Frontal cortex (tissue), 4 donors: Measurements from ENCODE around the gene RHCE. TPM values are rescaled to one million over a fixed set of nuclear protein-coding genes. Genes with fewer than 3 reads are reported as not detected.
"Not testable (repeated sequence)": the region's sequence is repeated elsewhere in the genome, so short reads cannot be mapped to it uniquely, and the experiment has no call there.

ENCODE experiments used
- DNase-seq, 2 donors: peaks; one replicate each; pipeline ENCODE4 v3.0.0; 2012; ENCODE audit warnings: low spot score in 2 of 2
- FAIRE-seq: peaks from 2 replicates; lab custom pipeline; 2012; peaks lifted over from hg19 to GRCh38; lab: Jason Lieb, UNC
- total RNA-seq: library from RNA; depleted of rRNA; stranded (reverse); fragments of >200 nt; gene quantifications from one replicate; pipeline ENCODE4 v1.2.3, GENCODE V29; 2014
- donor health status: control.
- donor health status: control.
- donor health status: control.

RHCE gene
- total RNA-seq, 1 donor from 2014 or later = under 0.01 TPM

DNA sequence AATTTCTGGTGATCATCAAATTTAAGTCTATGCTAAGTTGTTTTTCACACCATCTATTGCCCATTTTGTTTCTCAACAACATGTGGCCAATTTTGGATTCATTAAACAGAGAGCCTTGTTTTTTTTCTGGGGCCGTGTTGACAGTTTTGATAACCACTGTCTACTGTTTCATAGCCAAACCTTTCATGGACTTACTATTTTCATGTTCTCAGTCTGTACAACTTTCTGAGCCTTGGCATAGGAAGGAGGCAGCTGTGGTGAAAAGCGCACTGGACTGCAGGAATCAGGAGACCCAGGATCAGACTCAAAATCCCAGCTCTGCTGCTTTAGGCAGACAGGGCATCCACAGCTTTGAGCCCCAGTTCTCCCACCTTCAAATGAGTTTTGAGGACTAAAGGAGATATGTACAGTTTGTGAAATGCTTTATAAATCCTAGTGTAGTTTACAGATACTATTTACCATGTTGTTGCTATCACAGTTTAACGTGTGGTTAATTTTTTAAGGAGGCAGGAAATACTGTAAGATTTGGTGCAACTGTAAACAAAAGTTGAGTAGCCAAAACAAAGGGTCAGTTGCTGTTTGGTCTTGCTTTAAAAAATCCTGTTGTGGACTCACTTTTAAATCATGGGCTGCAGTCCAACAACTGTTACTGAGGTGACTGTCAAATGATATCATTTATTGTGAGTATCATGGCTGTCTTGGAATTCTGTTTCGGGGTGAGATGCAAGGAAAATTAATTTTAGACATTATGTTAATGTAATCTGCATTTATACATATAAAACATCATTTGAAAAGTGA, 13.0 kb upstream of the RHCE start:
- no peak for DNase-seq

DNA sequence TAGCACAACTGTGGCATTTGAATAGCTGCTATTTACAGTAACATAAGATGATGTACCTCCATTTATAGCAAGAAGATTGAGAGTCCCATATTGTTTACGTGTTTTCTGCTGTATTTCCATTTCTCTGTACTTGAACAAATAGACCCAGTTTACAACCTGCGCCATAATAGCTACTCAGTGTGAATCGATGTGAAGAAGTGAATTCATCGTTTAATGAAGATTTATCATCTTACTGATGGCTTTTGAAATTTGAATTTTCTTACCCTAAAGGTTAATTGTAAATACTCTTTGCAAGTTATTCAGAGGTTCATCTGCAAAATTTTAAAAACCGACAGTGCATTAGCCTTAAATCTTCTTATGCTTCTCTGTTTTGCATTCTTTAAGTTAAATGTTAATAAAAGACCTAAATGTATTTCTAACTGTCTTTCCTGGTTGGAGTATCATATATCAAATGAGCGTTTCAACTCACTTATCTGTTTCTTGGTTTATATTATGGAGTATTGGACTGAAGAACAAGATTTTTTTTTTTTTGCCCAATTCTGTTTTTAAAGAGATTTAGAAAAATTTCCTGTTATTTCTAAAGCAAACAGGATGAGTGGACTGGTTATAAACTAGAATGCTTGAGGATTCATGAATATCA, 12.2 kb upstream of the RHCE start:
- DNase-seq = no peak
- FAIRE-seq = no peak

More for the DNA sequence above, 13.0 kb upstream of the RHCE start:
- no peak for FAIRE-seq

DNA sequence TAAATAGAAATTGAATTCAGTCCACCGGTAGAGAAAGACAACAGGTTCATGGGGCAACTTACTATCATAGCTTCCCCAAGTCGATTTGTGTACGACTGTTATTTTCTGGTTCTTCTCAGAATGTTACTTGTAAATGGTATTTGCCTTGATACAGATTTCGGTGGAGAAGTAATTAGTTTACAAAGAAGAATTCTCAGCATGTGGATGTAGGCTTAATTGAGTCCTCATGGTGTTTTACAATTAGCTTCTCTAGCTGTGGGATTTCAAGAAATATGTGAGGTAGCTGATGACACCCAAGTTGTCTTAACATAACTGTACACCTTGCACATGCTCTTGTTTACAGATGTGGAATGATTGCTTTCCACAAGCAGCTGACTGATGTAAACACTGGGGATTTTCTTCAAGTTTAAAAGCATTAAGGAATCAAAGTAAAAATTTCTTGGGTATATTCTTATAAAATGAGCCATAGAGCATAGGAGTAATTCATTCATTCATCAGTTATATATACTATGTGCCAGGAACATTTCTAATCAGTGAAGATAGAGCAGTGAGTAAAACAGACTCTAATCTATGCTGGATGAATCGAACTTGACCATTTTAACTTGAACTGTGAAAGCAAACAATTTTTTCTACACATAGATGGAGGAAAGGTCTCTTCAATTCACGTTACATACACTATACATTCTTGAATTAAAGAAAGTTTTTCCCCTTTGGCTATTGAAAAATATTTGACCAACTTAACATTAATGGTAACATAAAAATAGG, 11.5 kb upstream of the RHCE start:
- FAIRE-seq (no peak), DNase-seq (no peak)

DNA sequence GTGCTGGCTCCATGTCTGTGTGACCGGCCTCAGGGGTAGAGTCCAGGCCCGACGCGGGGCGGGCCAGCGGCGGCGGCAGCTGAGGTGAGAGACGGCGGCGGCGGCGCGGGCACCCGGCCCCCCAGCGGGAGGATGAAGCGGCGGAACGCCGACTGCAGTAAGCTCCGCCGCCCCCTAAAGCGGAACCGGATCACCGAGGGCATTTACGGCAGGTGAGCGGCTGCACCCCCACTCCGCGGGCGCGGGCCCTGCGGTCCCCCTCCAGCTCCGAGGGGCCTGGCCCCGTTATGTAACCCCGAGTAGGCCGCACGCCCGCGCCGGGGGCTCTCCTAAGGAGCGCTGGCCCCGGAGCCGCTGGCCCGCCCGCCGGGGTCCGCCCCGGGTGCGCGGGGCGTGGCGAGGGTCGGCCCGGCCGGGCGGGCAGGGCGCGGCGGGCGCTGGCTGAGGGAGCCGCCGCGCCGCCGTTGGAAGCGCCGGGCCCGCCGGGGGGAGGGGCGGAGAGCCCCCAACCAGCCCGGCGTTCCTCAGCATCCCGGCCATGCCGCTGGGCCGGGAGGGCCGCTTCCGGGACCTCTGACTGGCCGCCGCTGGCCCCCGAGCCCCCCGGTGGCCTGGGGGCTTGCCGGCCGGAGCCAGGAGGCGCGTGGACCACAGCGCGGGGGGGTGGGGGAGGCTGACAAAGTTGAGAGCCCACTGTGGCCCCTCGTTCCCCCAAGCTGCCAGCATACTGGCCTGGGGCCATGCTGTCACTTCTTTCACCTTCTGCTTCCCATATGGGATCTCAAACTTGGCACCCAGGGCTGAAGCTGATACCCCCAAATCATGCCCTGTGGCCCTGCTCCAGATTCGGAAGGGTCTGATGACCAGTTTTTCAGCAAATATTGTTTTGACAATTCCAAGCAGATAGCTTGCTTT, 10.6 kb upstream of the RHCE start:
- FAIRE-seq (no peak), DNase-seq (peak in 1 of 2 donors; percentile 33)

DNA sequence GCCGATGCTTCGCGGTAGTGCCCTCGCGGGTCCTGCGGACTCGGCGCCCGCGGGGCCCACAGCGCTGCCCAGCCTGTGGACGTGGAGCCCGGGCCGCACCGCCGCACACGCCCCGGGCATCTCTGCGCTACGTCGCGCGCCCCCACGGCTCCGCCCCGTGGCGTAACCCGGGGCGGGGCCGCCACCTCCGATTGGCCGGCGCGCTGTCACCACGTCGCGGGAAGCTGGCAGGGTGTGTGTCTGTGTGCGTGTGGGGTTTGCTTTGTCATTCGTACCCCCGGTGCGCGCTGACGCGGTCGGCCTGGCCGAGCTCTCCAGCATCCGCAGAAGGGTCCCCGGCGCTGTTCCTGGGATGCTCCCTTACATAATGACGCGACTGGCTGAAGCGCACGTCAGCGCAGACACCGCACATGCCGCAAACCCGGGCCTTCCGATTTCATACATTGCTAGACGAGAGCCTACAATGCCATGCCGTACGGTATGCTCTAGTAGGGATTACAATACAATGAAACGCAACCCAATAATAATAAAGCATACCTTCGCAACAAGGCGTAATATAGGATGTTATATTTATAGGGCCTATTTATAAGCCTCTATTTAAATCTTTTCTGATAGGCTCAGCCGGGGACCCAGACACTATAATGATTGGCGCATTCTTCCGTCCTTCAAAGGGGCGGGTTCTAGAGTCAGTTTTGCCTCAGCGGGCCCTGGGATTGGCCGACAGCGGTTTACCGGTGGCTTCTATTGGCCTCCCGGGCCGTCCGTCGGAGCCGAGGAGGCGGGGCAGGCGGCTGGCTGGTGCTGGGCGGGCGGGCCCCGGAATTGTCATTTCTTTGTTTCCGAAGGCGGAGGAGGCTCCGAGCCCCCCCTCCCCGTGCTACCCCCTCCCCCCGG, 9.7 kb upstream of the RHCE start, which contains the start of gene MACO1:
MACO1 (plus strand) TSS at position 825 of the 894 bp plus-strand sequence. CDS start 202 bp downstream, outside the sequence.
- peak; percentile 94 for FAIRE-seq
- peak; percentile 94 to 97 for DNase-seq

DNA sequence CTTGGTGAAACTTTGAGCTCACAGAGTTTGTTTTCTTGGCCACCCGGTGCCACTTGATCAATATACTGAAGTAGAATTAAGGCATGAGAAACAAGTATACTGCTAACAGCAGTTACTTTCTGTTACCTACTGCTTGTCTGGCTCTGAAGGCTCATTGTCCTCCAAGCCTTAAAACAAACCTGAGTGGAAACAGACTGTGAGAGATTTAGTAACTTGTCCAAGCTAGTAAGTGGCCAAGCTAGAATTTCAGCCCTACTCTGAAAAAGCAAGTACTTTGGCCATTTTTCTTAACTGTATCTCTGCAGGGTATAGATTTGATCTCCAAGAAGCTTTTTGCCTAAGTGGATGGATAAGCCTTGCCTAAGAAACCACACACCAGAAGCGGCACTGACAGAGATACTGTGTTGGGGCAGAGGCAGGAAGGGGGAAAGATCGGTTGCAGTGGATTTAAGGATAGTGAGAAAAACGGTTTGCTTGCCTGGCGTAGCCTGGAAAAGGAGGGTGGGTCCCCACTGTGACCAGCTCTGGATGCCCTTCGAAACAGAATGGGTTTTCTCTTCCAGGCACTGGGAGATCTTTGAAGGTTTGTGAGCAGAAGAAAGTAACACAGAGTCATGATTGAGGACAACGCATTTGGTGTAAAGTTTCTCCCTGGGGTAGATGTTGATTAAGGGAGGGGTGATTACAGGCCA, 8.0 kb upstream of the RHCE start:
- DNase-seq (no peak), FAIRE-seq (no peak)

DNA sequence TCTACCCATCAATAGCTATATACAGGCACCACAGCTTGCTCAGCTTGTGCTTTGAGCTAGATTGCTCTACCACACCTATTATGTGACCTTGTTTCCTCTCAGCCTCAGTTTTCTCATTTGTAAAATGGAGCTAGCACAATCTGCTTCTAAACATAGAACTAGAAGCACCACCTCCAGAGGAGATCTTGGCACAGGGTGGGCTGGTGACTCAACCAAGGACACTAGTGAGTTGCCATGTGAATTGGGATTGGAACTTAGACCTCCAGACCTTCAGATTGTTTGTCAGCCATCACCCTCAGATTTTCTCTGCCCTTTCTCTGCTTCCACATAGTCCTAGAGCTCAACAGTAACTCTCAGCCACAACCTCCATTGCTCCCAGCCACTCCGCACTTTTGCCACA, 7.1 kb upstream of the RHCE start:
- DNase-seq (no peak), FAIRE-seq (no peak)

DNA sequence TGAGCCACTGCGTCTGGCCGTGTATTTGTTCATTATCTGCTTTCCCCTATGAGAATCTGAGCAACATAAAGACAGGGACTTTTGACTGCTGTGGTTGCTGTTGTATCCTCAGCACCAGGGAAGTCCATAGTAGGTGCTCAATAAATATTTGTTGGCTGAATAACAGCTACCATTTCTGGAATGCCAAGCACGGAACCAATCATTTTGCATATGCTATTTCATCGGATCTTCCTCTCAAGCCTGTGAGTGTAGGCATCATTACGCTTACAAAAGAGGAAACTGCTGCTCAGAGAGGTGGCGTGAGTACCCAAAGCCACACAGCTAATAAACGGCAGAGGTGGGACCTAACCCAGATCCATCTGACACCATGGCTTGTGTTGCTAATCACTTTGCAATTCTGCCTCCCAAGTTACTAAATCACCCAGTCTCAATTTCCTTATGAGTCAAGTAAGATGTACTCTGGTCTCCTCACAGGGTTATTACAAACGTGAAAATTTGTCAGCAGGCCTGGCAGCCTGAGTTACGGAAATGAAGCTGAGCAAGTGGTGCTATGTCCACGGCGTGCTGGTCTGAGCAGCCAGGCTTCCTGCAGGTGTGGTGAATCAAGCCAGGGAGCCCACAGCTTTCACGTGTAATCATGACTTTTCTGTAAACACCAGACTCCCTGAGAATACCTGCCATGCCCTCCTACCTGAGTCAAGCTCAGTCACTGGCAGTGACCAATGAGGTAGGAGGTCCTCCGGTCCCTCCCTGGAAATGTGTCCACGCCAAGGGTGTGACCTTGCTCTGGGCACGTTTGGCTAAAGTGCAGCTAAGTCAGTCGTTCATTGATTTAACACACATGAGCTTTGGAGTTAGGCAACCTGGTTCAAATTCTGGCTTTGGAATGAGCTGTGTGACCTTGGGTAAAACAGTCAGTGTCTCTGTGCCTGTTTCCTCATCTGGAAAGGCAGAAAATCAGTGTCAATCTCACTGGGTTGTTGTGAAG, 4.8 kb upstream of the RHCE start:
- FAIRE-seq = no peak
- no peak for DNase-seq

DNA sequence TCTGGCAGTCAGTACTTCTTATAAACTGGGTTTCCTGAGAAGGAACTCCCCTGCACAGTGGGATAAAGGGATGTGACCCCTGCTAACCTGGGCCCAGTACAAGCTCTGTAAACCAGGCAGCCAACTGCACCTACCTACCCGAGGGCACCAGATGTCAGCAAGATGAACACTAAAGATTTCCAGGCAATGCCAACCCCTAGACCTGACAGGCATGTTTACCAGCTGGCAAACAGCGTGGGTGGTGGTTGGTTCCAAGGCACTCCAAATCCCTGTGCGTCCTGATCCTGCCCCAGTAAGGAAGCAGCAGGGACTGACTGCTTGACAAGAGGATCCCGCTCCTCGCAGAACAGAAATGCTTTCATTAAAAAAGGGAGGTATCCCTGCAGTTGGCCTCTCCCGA, 2.6 kb upstream of the RHCE start:
- DNase-seq, FAIRE-seq: not testable (repeated sequence)

DNA sequence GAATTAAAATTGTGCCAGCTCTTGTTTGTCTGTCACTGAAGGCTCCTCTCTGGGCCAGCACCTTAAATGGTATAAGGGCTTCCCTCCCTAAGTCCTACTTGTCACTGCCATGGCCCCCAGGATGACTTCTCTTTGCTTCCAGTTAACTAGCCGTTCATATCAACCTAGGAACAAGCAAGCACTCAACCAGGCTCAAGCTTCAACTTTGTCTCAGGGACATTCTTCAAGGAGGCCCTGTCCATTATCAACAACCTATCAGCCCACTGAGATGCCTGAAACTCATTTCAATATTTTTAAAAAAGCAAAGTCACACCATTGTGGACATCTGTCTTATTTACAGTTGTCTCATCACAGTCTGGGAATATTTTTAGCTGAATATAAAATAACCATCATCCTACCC, 1.3 kb downstream of the RHCE start:
- not testable (repeated sequence) for FAIRE-seq, DNase-seq

DNA sequence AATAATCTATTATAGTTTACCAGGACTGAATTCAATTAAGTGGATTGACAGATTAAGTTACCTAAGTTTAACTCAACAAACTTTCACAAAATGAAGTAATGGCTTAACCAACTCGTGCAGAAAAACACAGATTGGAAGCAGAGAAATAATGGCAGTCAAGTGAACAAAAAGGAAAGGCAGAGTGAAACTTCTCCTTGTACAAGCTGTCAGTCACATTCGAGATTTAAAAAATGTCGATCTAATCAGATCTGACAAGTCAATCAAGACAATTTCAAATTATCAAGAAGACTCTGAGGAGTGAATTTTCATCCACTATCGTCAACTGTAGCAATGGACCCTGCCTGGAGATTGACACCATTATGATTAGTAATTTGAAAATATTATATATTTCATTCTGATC, 3.3 kb downstream of the RHCE start:
- FAIRE-seq, DNase-seq: not testable (repeated sequence)

DNA sequence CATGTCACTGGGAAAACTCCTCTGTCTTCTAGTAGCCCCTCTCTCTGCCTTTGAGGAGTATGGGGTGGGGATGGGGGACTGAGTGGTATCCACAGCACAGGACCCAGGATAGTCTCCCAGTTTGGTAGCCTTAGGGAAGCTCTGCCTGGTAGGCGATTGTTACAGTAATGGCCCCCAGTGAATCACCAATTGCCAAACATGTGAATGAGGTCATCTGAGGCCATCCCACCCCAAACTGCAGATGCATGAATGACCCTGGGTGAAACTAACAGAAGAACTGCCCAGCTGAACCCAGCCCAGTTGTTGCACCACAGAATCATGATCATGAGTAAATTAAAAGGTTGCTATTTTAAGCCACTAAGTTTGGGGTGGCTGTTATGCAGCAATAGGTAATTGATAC, 6.0 kb downstream of the RHCE start:
- not testable (repeated sequence) for DNase-seq, FAIRE-seq

DNA sequence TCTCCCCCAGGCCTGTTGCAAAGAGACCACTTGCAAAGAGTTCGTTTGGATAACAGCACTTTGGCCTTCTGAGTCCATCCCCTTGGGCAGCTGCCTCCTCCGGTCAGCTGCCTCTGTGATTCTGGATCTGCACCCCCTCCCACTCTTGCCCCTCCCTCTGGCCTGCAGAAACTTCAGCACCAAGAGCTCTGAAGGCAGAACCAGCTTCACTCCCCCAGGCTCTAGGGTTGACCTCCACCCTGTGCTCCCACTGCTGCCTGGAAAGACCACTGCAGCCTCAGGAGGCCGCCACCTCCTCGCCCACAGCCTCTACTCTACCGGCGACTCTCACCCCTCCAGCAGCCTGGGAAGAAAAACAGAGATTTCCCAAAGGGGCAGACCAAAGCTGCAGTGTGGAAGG, 6.5 kb downstream of the RHCE start:
- not testable (repeated sequence) for DNase-seq, FAIRE-seq

DNA sequence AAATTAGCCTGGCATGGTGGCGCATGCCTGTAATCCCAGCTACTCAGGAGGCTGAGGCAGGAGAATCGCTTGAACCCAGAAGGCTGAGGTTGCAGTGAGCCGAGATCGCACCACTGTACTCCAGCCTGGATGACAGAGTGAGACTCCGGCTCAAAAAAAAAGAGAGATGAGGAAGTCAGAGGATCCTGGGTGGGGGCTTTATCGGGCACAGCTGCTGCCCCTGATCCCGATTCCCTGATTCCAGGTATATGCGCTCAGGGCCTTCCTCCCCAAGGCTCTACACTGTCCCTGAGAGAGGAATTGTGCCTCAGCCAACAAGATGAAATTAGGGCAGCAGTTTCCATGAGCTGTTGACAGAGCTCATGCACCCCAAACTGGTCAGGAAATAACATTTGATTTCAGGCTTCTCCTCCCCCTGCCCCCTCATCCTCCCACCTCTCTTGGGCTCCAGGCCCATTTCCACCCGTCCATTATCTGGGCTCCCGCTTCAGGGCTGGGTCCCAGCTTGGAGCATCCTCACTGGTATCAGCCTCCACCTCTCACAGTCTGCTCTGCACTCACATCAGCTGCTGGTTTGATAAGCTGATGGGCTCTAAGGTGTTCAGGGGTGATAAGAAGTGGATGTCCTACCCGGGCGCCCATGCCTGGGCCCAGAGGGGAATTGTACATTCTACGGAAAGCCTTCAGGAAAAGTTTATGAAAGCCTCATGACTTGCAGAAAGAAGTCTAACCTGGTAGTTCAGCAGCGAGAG, 7.6 kb downstream of the RHCE start:
- FAIRE-seq, DNase-seq: not testable (repeated sequence)

DNA sequence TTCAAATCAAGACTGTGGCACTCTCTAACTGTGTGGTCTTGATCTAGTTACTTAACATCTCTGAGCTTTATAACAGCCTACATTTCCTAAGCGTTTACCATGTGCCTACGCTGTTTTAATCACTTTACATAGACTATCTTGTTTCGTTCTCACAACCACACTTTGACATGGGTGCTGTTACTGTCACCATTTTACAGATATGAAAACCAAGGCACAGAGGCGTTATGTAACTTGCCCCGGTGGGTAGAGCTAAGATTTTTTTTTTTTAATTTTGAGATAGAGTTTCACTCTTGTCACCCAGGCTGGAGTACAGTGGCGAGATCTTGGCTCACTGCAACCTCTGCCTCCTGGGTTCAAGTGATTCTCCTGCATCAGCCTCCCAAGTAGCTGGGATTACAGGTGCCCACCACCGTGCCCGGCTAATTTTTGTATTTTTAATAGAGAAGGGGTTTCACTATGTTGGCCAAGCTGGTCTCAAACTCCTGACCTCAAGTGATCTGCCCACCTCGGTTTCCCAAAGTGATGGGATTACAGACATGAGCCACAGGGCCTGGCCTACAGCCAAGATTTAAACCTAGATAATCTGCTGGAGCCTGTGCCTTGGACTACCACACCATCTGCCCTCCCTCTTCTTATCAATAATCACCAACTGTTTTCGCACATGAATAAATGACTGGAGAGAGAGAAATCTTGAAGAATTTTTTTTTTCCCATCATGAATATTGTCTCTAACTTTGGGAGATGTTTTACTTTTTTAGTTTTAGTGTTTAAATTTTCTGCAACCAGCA, 10.8 kb downstream of the RHCE start:
- not testable (repeated sequence) for FAIRE-seq

More for the DNA sequence above, 10.8 kb downstream of the RHCE start:
- DNase-seq = not testable (repeated sequence)
